ENCODE data around the gene BTG1. TPM values are rescaled to one million over a fixed set of nuclear protein-coding genes. Genes with fewer than 3 reads are reported as not detected.
A peak's percentile ranks its signal among the peaks of the same experiment; 100 is the strongest.

Gene BTG1
- total RNA-seq, 2 donors from 2014 or later, result 131 to 648 TPM

GRCh38 chr12:92132288-92132687, 13.4 kb downstream of the BTG1 start:
- H3K27me3 Mint-ChIP-seq, result no peaks in the 10 kb centered on the region
- H3K4me3 Mint-ChIP-seq, result peak overlapping the region; percentile 100
- H3K4me1 Mint-ChIP-seq, result peaks cover 54% of the 10 kb centered on the region
- H3K36me3 Mint-ChIP-seq (ENCODE audit: low read depth), result peaks cover 88% of the 10 kb centered on the region
- H3K9me3 Mint-ChIP-seq, result no peaks in the 10 kb centered on the region
- peak; percentile 6 for ATAC-seq (replicated peaks)
- H3K27ac Mint-ChIP-seq, result peak overlapping the region; percentile 81

- peak overlapping the region; percentile 100 for H3K4me3 Mint-ChIP-seq
- peak; percentile 30 for ATAC-seq (replicated peaks)
- H3K36me3 Mint-ChIP-seq (ENCODE audit: low read depth), result peaks cover 86% of the 10 kb centered on the region
- no peaks in the 10 kb centered on the region for H3K9me3 Mint-ChIP-seq
- H3K4me1 Mint-ChIP-seq, result peaks cover 47% of the 10 kb centered on the region
- H3K27ac Mint-ChIP-seq, result peak overlapping the region; percentile 81
- H3K27me3 Mint-ChIP-seq, result no peaks in the 10 kb centered on the region
These were observed 14.6 kb downstream of the BTG1 start for GRCh38 chr12:92130999-92131398.

GRCh38 chr12:92129609-92130008, 16.0 kb downstream of the BTG1 start:
- ATAC-seq (replicated peaks), result no peak
- H3K36me3 Mint-ChIP-seq (ENCODE audit: low read depth), result peaks cover 85% of the 10 kb centered on the region
- no peaks in the 10 kb centered on the region for H3K9me3 Mint-ChIP-seq
- H3K27me3 Mint-ChIP-seq, result no peaks in the 10 kb centered on the region
- H3K4me1 Mint-ChIP-seq, result peaks cover 52% of the 10 kb centered on the region
- H3K27ac Mint-ChIP-seq, result no peak overlapping the region
- H3K4me3 Mint-ChIP-seq, result peak overlapping the region; percentile 1

- no peak for ATAC-seq (replicated peaks)
- H3K27me3 Mint-ChIP-seq, result no peaks in the 10 kb centered on the region
- H3K27ac Mint-ChIP-seq, result peak overlapping the region; percentile 1
- no peak overlapping the region for H3K4me3 Mint-ChIP-seq
- peaks cover 48% of the 10 kb centered on the region for H3K4me1 Mint-ChIP-seq
- no peaks in the 10 kb centered on the region for H3K9me3 Mint-ChIP-seq
- peaks cover 84% of the 10 kb centered on the region for H3K36me3 Mint-ChIP-seq (ENCODE audit: low read depth)
These were observed 17.0 kb downstream of the BTG1 start for GRCh38 chr12:92128612-92129011.

GRCh38 chr12:92124689-92125029, 21.0 kb downstream of the BTG1 start:
- Mint-ChIP-seq H3K36me3 (ENCODE audit: low read depth) (peaks cover 76% of the 10 kb centered on the region), H3K4me1 (peaks cover 23% of the 10 kb centered on the region), H3K4me3 (peak overlapping the region; percentile 4), H3K9me3 (peaks cover 8% of the 10 kb centered on the region), H3K27me3 (no peaks in the 10 kb centered on the region), H3K27ac (peak overlapping the region; percentile 18)
- no peak for ATAC-seq (replicated peaks)

GRCh38 chr12:92123780-92124688, 21.6 kb downstream of the BTG1 start:
- peaks cover 8% of the 10 kb centered on the region for H3K9me3 Mint-ChIP-seq
- H3K4me3 Mint-ChIP-seq, result peak overlapping the region; percentile 4
- peak overlapping the region; percentile 18 for H3K27ac Mint-ChIP-seq
- no peaks in the 10 kb centered on the region for H3K27me3 Mint-ChIP-seq
- H3K36me3 Mint-ChIP-seq (ENCODE audit: low read depth), result peaks cover 75% of the 10 kb centered on the region
- peak; percentile 31 for ATAC-seq (replicated peaks)
- H3K4me1 Mint-ChIP-seq, result peaks cover 23% of the 10 kb centered on the region

GRCh38 chr12:92122941-92123779, 22.5 kb downstream of the BTG1 start:
- no peak overlapping the region for H3K27ac Mint-ChIP-seq
- peaks cover 8% of the 10 kb centered on the region for H3K9me3 Mint-ChIP-seq
- H3K4me1 Mint-ChIP-seq, result peaks cover 23% of the 10 kb centered on the region
- H3K36me3 Mint-ChIP-seq (ENCODE audit: low read depth), result peaks cover 71% of the 10 kb centered on the region
- no peak overlapping the region for H3K4me3 Mint-ChIP-seq
- H3K27me3 Mint-ChIP-seq, result no peaks in the 10 kb centered on the region
- ATAC-seq (replicated peaks), result no peak

GRCh38 chr12:92121826-92122225, 23.8 kb downstream of the BTG1 start:
- no peak for ATAC-seq (replicated peaks)
- peaks cover 23% of the 10 kb centered on the region for H3K4me1 Mint-ChIP-seq

GRCh38 chr12:92118826-92119536, 26.7 kb downstream of the BTG1 start:
- Mint-ChIP-seq H3K36me3 (ENCODE audit: low read depth) (peaks cover 35% of the 10 kb centered on the region), H3K4me1 (peaks cover 14% of the 10 kb centered on the region), H3K4me3 (peak overlapping the region; percentile 42), H3K27me3 (no peaks in the 10 kb centered on the region), H3K9me3 (peaks cover 8% of the 10 kb centered on the region), H3K27ac (peak overlapping the region; percentile 29)
- ATAC-seq (replicated peaks), result peak; percentile 28

More at GRCh38 chr12:92121826-92122225, 23.8 kb downstream of the BTG1 start:
- H3K9me3 Mint-ChIP-seq, result peaks cover 8% of the 10 kb centered on the region
- H3K27me3 Mint-ChIP-seq, result no peaks in the 10 kb centered on the region
- H3K4me3 Mint-ChIP-seq, result no peak overlapping the region
- peaks cover 62% of the 10 kb centered on the region for H3K36me3 Mint-ChIP-seq (ENCODE audit: low read depth)
- no peak overlapping the region for H3K27ac Mint-ChIP-seq

- Mint-ChIP-seq H3K4me3 (peak overlapping the region; percentile 56), H3K4me1 (peaks cover 31% of the 10 kb centered on the region), H3K9me3 (no peaks in the 10 kb centered on the region), H3K27me3 (no peaks in the 10 kb centered on the region), H3K36me3 (ENCODE audit: low read depth) (peaks cover 10% of the 10 kb centered on the region), H3K27ac (no peak overlapping the region)
- no peak for ATAC-seq (replicated peaks)
These were observed 30.8 kb downstream of the BTG1 start for GRCh38 chr12:92114834-92115233.

GRCh38 chr12:92111256-92111655, 34.4 kb downstream of the BTG1 start:
- peak overlapping the region; percentile 69 for H3K27ac Mint-ChIP-seq
- H3K9me3 Mint-ChIP-seq, result no peaks in the 10 kb centered on the region
- H3K4me1 Mint-ChIP-seq, result peaks cover 36% of the 10 kb centered on the region
- no peaks in the 10 kb centered on the region for H3K27me3 Mint-ChIP-seq
- no peak for ATAC-seq (replicated peaks)
- H3K36me3 Mint-ChIP-seq (ENCODE audit: low read depth), result no peaks in the 10 kb centered on the region
- H3K4me3 Mint-ChIP-seq, result peak overlapping the region; percentile 25

- Mint-ChIP-seq H3K36me3 (ENCODE audit: low read depth) (no peaks in the 10 kb centered on the region), H3K9me3 (no peaks in the 10 kb centered on the region), H3K4me1 (peaks cover 34% of the 10 kb centered on the region), H3K4me3 (peak overlapping the region; percentile 25), H3K27me3 (no peaks in the 10 kb centered on the region), H3K27ac (no peak overlapping the region)
- ATAC-seq (replicated peaks), result no peak
These were observed 35.5 kb downstream of the BTG1 start for GRCh38 chr12:92110083-92110640.

- H3K4me3 Mint-ChIP-seq, result no peak overlapping the region
- no peaks in the 10 kb centered on the region for H3K27me3 Mint-ChIP-seq
- H3K4me1 Mint-ChIP-seq, result peaks cover 30% of the 10 kb centered on the region
- no peaks in the 10 kb centered on the region for H3K36me3 Mint-ChIP-seq (ENCODE audit: low read depth)
- H3K27ac Mint-ChIP-seq, result no peak overlapping the region
- no peak for ATAC-seq (replicated peaks)
- no peaks in the 10 kb centered on the region for H3K9me3 Mint-ChIP-seq
These were observed 36.0 kb downstream of the BTG1 start for GRCh38 chr12:92109613-92110012.

GRCh38 chr12:92108651-92109050, 37.0 kb downstream of the BTG1 start:
- Mint-ChIP-seq H3K4me1 (peaks cover 30% of the 10 kb centered on the region), H3K36me3 (ENCODE audit: low read depth) (no peaks in the 10 kb centered on the region), H3K27ac (no peak overlapping the region), H3K4me3 (no peak overlapping the region), H3K27me3 (no peaks in the 10 kb centered on the region), H3K9me3 (no peaks in the 10 kb centered on the region)
- ATAC-seq (replicated peaks), result no peak
